CD14-positive monocyte (primary cell): ENCODE measurements around the gene TRAF3IP3. TPM values are rescaled to one million over a fixed set of nuclear protein-coding genes. Genes with fewer than 3 reads are reported as not detected.

Experiments used
- DNase-seq, 3 donors: peaks; one replicate each; pipeline ENCODE4 v3.0.0-alpha.2; 2011 to 2022
- H2AFZ ChIP-seq: 2 replicates; pipeline ENCODE4 v1.6.0; 2012; ENCODE audit warnings: mild to moderate bottlenecking, low read depth, low read length, inconsistent platforms; ENCODE audit not compliant: insufficient read depth, poor library complexity, severe bottlenecking
- H3K27ac ChIP-seq, 2 donors: 1 replicate in 1 of 2; 2 replicates in 1 of 2; pipeline ENCODE4 v1.5.1; 2012 to 2013; ENCODE audit warnings: low read length in 2 of 2, control low read depth in 1 of 2, inconsistent platforms in 1 of 2, low read depth in 1 of 2, mild to moderate bottlenecking in 1 of 2
- H3K27me3 ChIP-seq, 2 donors: one replicate each; pipeline versions ENCODE4 v1.6.0 to v1.6.1; 2011 to 2013; ENCODE audit warnings: low read length in 2 of 2; ENCODE audit not compliant: control insufficient read depth in 2 of 2, insufficient read depth in 2 of 2
- H3K36me3 ChIP-seq, 2 donors: replicated peaks in 1 of 2; 1 replicate in 1 of 2; 2 replicates in 1 of 2; pipeline versions ENCODE4 v1.5.1 to v1.6.1; 2012 to 2013; ENCODE audit warnings: low read length in 2 of 2, control low read depth in 1 of 2, inconsistent platforms in 1 of 2, mild to moderate bottlenecking in 1 of 2; ENCODE audit not compliant: insufficient read depth in 2 of 2, control insufficient read depth in 1 of 2
- H3K4me1 ChIP-seq, 2 donors: 1 replicate in 1 of 2; 2 replicates in 1 of 2; pipeline versions ENCODE4 v1.5.1 to v1.6.1; 2012 to 2013; ENCODE audit warnings: low read length in 2 of 2, control low read depth in 1 of 2, inconsistent platforms in 1 of 2, mild to moderate bottlenecking in 1 of 2, moderate library complexity in 1 of 2; ENCODE audit not compliant: insufficient read depth in 2 of 2, control insufficient read depth in 1 of 2
- H3K4me2 ChIP-seq: replicated peaks from 2 replicates; pipeline ENCODE3; 2012; ENCODE audit warnings: low read length, moderate library complexity, mild to moderate bottlenecking; ENCODE audit not compliant: poor library complexity, severe bottlenecking; ENCODE audit errors: extremely low read depth
- H3K4me3 ChIP-seq, 3 experiments: fragments of 200-600 bp in 1 of 3; sonication (generic) in 1 of 3; replicated peaks in 1 of 3; 1 replicate in 2 of 3; 2 replicates in 1 of 3; pipeline ENCODE4 v1.5.1; 2011 to 2013; ENCODE audit warnings: low read length in 3 of 3, mild to moderate bottlenecking in 3 of 3, control low read depth in 2 of 3, low read depth in 2 of 3, inconsistent platforms in 1 of 3, moderate library complexity in 1 of 3
- H3K79me2 ChIP-seq: 2 replicates; pipeline ENCODE4 v1.6.0; 2012; ENCODE audit warnings: mild to moderate bottlenecking, control low read depth, inconsistent platforms, low read length, moderate library complexity; ENCODE audit not compliant: insufficient read depth
- H3K9ac ChIP-seq: 2 replicates; pipeline ENCODE4 v1.6.0; 2017; ENCODE audit warnings: low read length, mild to moderate bottlenecking; ENCODE audit not compliant: insufficient read depth, poor library complexity, severe bottlenecking
- H3K9me3 ChIP-seq, 2 donors: replicated peaks in 1 of 2; 1 replicate in 1 of 2; 2 replicates in 1 of 2; pipeline versions ENCODE4 v1.5.1 to v1.6.1; 2012 to 2013; ENCODE audit warnings: low read length in 2 of 2, control low read depth in 1 of 2; ENCODE audit not compliant: control insufficient read depth in 1 of 2, insufficient read depth in 1 of 2
- H4K20me1 ChIP-seq: 2 replicates; pipeline ENCODE4 v1.6.0; 2012; ENCODE audit warnings: mild to moderate bottlenecking, low read length, control low read depth, moderate library complexity; ENCODE audit not compliant: insufficient read depth
- H3K27ac Mint-ChIP-seq, 7 donors: one replicate each; pipeline ENCODE4 v1.8.0; 2020; ENCODE audit warnings: mild to moderate bottlenecking in 7 of 7, mixed read lengths in 7 of 7, moderate library complexity in 6 of 7, inconsistent platforms in 2 of 7
- H3K27me3 Mint-ChIP-seq, 3 donors: one replicate each; pipeline ENCODE4 v1.8.0; 2021 to 2022; ENCODE audit warnings: low read depth in 3 of 3, mild to moderate bottlenecking in 3 of 3, mixed read lengths in 3 of 3, moderate library complexity in 3 of 3, inconsistent platforms in 1 of 3
- H3K36me3 Mint-ChIP-seq, 2 donors: one replicate each; pipeline ENCODE4 v1.8.0; 2020; ENCODE audit warnings: mixed read lengths in 2 of 2, inconsistent platforms in 1 of 2, mild to moderate bottlenecking in 1 of 2
- H3K4me1 Mint-ChIP-seq: one replicate; pipeline ENCODE4 v1.8.0; 2020; ENCODE audit warnings: mild to moderate bottlenecking, mixed read lengths
- H3K4me3 Mint-ChIP-seq, 2 donors: one replicate each; pipeline ENCODE4 v1.8.0; 2020; ENCODE audit warnings: mild to moderate bottlenecking in 2 of 2, mixed read lengths in 2 of 2, moderate library complexity in 1 of 2
- H3K9me3 Mint-ChIP-seq, 7 donors: one replicate each; pipeline ENCODE4 v1.8.0; 2020 to 2022; ENCODE audit warnings: mixed read lengths in 7 of 7, mild to moderate bottlenecking in 6 of 7, moderate library complexity in 6 of 7, inconsistent platforms in 2 of 7
- WGBS: methylation state at CpG from one replicate; pipeline ENCODE4 v1.1.5; 2013; ENCODE audit warnings: missing lambda C conversion rate; ENCODE audit not compliant: insufficient coverage; 5-methylcytosine and 5-hydroxymethylcytosine counted together
- intact Hi-C, 2 donors: fragments of 100-400 bp; cut with micrococcal nuclease; formaldehyde crosslinking; loops; one replicate each; pipeline versions ENCODE4 v1.15.0 to v1.15.1; 2023
- polyA plus RNA-seq, 3 donors: library from polyadenylated mRNA; depleted of rRNA in 1 of 3; unstranded in 2 of 3; stranded (reverse) in 1 of 3; fragments of 300-500 nt in 2 of 3; fragments of >200 nt in 1 of 3; fragmentation: Illumina TruSeq in 2 of 3; gene quantifications; 1 replicate in 2 of 3; 2 replicates in 1 of 3; pipeline ENCODE4 v1.2.3, GENCODE V29; 2012 to 2021
- TF ChIP-seq, protein P1 (sequence below): fragments of 200-600 bp; IDR thresholded peaks from one replicate; pipeline ENCODE4 v1.8.0; 2022; ENCODE audit warnings: antibody characterized with exemption, mild to moderate bottlenecking

The TRAF3IP3 gene
- polyA plus RNA-seq, 3 donors = 89.3 to 266 (median 111) TPM

DNA sequence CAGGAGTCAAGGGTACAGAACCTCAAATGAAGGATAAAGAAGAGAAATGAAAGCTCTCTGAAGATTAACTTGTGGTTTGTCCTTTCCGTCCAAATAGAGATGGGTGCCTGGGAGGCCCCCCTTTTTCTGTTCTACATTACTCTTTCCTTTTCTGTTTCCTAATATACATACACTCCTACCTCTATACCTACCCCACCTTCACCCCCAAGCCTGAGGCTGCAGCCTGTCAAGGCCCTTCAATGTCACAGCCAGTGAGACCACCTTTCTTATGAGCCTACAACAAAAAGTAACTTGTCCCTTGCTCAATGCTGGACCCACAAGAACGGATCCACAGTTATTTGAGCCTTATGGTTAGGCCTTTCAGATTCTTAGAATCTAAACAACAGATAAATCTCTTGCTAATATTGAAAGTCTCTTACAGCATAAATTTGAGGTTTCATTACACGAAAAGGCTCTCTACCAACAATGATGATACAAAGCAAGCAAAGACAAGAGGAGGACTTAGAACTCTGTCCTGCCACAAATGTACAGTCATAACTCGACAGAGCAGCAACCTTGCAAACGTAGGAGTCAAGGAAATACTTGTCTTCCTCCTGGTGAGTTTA is 4.1 kb upstream of the TRAF3IP3 start:
- no peak overlapping the region for H3K9ac ChIP-seq
- intact Hi-C loops = loop anchor here in 1 of 2 donors (2.0 kb wide), 1 partner anchor 17 kb away; no protein-coding TSS in a partner anchor
- no peaks in the 10 kb centered on the region for H3K36me3 ChIP-seq
- H3K27ac ChIP-seq = peak overlapping the region; percentile 18 to 65
- H3K27me3 ChIP-seq = no peaks in the 10 kb centered on the region
- Mint-ChIP-seq H3K4me3 (no peak overlapping the region), H3K9me3 (no peaks in the 10 kb centered on the region), H3K27ac (peak overlapping the region; percentile 30 to 94 (median 90)), H3K36me3 (peaks cover 0 to 3% of the 10 kb centered on the region in 2 donors), H3K27me3 (peaks cover 0 to 1% (median 0%) of the 10 kb centered on the region in 3 donors), H3K4me1 (peaks cover 69% of the 10 kb centered on the region)
- no peaks in the 10 kb centered on the region for H4K20me1 ChIP-seq
- DNase-seq = no peak
- TF ChIP-seq, protein P1, sequence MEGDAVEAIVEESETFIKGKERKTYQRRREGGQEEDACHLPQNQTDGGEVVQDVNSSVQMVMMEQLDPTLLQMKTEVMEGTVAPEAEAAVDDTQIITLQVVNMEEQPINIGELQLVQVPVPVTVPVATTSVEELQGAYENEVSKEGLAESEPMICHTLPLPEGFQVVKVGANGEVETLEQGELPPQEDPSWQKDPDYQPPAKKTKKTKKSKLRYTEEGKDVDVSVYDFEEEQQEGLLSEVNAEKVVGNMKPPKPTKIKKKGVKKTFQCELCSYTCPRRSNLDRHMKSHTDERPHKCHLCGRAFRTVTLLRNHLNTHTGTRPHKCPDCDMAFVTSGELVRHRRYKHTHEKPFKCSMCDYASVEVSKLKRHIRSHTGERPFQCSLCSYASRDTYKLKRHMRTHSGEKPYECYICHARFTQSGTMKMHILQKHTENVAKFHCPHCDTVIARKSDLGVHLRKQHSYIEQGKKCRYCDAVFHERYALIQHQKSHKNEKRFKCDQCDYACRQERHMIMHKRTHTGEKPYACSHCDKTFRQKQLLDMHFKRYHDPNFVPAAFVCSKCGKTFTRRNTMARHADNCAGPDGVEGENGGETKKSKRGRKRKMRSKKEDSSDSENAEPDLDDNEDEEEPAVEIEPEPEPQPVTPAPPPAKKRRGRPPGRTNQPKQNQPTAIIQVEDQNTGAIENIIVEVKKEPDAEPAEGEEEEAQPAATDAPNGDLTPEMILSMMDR = no peak
- no peaks in the 10 kb centered on the region for H3K9me3 ChIP-seq
- H3K4me1 ChIP-seq = peaks cover 79 to 82% of the 10 kb centered on the region in 2 donors
- H2AFZ ChIP-seq = peak overlapping the region; percentile 18
- WGBS = 10% methylated on average over 2 of the region's 5 CpGs
- H3K79me2 ChIP-seq = peaks cover 8% of the 10 kb centered on the region
- peak overlapping the region; percentile 28 for H3K4me2 ChIP-seq
- no peak overlapping the region for H3K4me3 ChIP-seq

DNA sequence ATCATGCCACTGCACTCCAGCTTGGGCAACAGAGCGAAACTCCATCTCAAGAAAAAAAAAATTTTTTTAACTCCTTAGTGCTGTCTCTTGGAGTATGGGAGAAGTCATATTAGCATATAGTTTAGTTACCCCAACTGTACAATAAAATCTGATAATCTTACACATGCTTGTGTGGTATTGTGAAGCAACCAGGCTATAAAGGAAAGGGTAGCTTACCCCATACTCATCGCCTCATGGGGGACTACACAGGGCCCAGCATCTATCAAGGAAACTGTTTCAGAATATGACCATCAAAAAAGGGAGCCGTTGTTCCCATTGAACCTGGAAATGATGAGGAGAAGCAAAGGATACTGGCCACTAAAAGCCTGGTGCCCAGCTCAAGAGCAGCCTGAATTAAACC is 3.0 kb upstream of the TRAF3IP3 start:
- H3K4me2 ChIP-seq = no peak overlapping the region
- no peak for DNase-seq
- peaks cover 19% of the 10 kb centered on the region for H3K79me2 ChIP-seq
- peaks cover 81 to 85% of the 10 kb centered on the region in 2 donors for H3K4me1 ChIP-seq
- no peak overlapping the region for H2AFZ ChIP-seq
- intact Hi-C loops = loop anchor here in 1 of 2 donors (2.0 kb wide), 1 partner anchor 16 kb away; no protein-coding TSS in a partner anchor
- H3K36me3 ChIP-seq = no peaks in the 10 kb centered on the region
- H3K4me1 Mint-ChIP-seq = peaks cover 74% of the 10 kb centered on the region
- no peaks in the 10 kb centered on the region for H3K27me3 ChIP-seq
- H3K9ac ChIP-seq = no peak overlapping the region
- H4K20me1 ChIP-seq = peaks cover under 1% of the 10 kb centered on the region
- no peak overlapping the region for H3K4me3 ChIP-seq
- H3K27ac Mint-ChIP-seq = peak overlapping the region in 3 of 7 donors; percentile 33 to 81 (median 54)
- H3K9me3 ChIP-seq = no peaks in the 10 kb centered on the region
- H3K27me3 Mint-ChIP-seq = peaks cover 0 to 1% (median 0%) of the 10 kb centered on the region in 3 donors
- H3K27ac ChIP-seq = no peak overlapping the region
- TF ChIP-seq, protein P1 = no peak
- H3K9me3 Mint-ChIP-seq = no peaks in the 10 kb centered on the region
- WGBS = no CpG with 5 or more reads among the region's 3 CpGs
- no peak overlapping the region for H3K4me3 Mint-ChIP-seq
- peaks cover under 1 to 3% of the 10 kb centered on the region in 2 donors for H3K36me3 Mint-ChIP-seq
